HepG2 (cell line): ENCODE data around the gene GPBAR1. TPM values are rescaled to one million over a fixed set of nuclear protein-coding genes. Genes with fewer than 3 reads are reported as not detected.

Experiments
- ATF5 ChIP-seq: sonication (generic); formaldehyde crosslinking; IDR thresholded peaks from 2 replicates; pipeline ENCODE4 v1.4.0; 2020; ENCODE audit warnings: mild to moderate bottlenecking, low read depth, missing genetic modification reagents
- GATAD2A ChIP-seq: IDR thresholded peaks from 2 replicates; pipeline ENCODE4 v1.6.1; 2016
- MYC ChIP-seq: sonication (generic); formaldehyde crosslinking; IDR thresholded peaks from 2 replicates; pipeline ENCODE4 v1.9.0; 2021; ENCODE audit warnings: missing genetic modification reagents, borderline replicate concordance
- RXRA ChIP-seq: sonication (generic); formaldehyde crosslinking; IDR thresholded peaks from 2 replicates; pipeline ENCODE4 v1.5.1; 2020; ENCODE audit warnings: missing genetic modification reagents
- STAG1 ChIP-seq: sonication (generic); formaldehyde crosslinking; IDR thresholded peaks from 2 replicates; pipeline ENCODE4 v1.4.0; 2020; ENCODE audit warnings: missing genetic modification reagents
- polyA plus RNA-seq, 8 experiments: library from polyadenylated mRNA; depleted of rRNA in 3 of 8; stranded (reverse) in 7 of 8; unstranded in 1 of 8; fragments of >200 nt; fragmentation: Illumina TruSeq in 4 of 8; extraction: Trizol in 4 of 8; gene quantifications; 2 replicates each; pipeline versions ENCODE4 v1.2.1 to v1.2.3, GENCODE V29; 2011 to 2016; ENCODE audit warnings: low read depth in 4 of 8, missing spikeins in 1 of 8, mixed read lengths in 1 of 8; ENCODE audit not compliant: insufficient read depth in 1 of 8
- total RNA-seq, 5 experiments: library from RNA; depleted of rRNA; stranded (reverse); fragments of >200 nt; fragmentation: Illumina TruSeq; extraction: Trizol; gene quantifications; 2 replicates each; pipeline ENCODE4 v1.2.3, GENCODE V29; 2016; ENCODE audit warnings: low read depth in 1 of 5
- TF ChIP-seq, protein P1 (sequence below): sonication (generic); formaldehyde crosslinking; IDR thresholded peaks from 2 replicates; pipeline ENCODE4 v1.8.0; 2022; ENCODE audit warnings: low read depth, missing genetic modification reagents
- TF ChIP-seq, protein P2 (sequence below): sonication (generic); formaldehyde crosslinking; IDR thresholded peaks from 2 replicates; pipeline ENCODE4 v1.4.0; 2020; ENCODE audit warnings: missing genetic modification reagents, borderline replicate concordance

Gene GPBAR1
- total and polyA plus RNA-seq, 2 of the 13 experiments (the other 11 are each of a cell fraction or from before 2014, with no cell fraction given), result 0.05 to 0.09 TPM

DNA sequence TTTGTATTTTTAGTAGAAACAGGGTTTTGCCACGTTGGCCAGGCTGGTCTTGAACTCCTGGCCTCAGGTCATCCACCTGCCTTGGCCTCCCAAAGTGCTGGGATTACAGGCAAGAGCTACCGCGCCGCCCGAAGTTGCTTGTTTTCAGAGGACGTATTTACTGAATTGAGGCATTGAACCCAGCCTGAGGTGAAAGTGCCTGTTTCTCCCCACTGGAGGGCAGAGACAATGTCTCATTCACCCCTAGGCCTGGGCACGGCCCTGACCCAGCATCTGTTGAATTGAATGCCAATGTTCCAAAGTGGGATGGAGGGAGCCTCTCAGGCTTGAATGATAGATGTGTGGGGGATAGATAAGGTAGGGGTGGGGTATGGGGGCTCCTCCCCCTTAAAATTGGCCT is 36.0 kb downstream of the GPBAR1 start (continued):
- TF ChIP-seq RXRA (CRISPR knock-in tag) (peak; percentile 71; the same call in 1 of the 2 replicates), MYC (0 out of 2 replicates have a peak, but pooled peaks have one; percentile 36), ATF5 (no peak), STAG1 (peak; percentile 39; the same call in 1 of the 2 replicates), GATAD2A (CRISPR knock-in tag) (0 out of 2 replicates have a peak, but pooled peaks have one; percentile 35)
- TF ChIP-seq, protein P1, sequence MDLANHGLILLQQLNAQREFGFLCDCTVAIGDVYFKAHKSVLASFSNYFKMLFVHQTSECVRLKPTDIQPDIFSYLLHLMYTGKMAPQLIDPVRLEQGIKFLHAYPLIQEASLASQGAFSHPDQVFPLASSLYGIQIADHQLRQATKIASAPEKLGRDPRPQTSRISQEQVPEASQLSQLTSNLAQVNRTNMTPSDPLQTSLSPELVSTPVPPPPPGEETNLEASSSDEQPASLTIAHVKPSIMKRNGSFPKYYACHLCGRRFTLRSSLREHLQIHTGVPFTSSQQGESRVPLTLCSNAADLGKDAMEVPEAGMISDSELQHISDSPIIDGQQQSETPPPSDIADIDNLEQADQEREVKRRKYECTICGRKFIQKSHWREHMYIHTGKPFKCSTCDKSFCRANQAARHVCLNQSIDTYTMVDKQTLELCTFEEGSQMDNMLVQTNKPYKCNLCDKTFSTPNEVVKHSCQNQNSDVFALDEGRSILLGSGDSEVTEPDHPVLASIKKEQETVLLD, result no peak
- TF ChIP-seq, protein P2, sequence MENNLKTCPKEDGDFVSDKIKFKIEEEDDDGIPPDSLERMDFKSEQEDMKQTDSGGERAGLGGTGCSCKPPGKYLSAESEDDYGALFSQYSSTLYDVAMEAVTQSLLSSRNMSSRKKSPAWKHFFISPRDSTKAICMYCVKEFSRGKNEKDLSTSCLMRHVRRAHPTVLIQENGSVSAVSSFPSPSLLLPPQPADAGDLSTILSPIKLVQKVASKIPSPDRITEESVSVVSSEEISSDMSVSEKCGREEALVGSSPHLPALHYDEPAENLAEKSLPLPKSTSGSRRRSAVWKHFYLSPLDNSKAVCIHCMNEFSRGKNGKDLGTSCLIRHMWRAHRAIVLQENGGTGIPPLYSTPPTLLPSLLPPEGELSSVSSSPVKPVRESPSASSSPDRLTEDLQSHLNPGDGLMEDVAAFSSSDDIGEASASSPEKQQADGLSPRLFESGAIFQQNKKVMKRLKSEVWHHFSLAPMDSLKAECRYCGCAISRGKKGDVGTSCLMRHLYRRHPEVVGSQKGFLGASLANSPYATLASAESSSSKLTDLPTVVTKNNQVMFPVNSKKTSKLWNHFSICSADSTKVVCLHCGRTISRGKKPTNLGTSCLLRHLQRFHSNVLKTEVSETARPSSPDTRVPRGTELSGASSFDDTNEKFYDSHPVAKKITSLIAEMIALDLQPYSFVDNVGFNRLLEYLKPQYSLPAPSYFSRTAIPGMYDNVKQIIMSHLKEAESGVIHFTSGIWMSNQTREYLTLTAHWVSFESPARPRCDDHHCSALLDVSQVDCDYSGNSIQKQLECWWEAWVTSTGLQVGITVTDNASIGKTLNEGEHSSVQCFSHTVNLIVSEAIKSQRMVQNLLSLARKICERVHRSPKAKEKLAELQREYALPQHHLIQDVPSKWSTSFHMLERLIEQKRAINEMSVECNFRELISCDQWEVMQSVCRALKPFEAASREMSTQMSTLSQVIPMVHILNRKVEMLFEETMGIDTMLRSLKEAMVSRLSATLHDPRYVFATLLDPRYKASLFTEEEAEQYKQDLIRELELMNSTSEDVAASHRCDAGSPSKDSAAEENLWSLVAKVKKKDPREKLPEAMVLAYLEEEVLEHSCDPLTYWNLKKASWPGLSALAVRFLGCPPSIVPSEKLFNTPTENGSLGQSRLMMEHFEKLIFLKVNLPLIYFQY (CRISPR knock-in tag), result no peak
